HG03045 (cell line): Measurements from ENCODE around the gene ELOVL5.

Source experiments
- ATAC-seq: cut with Tn5 transposase; IDR thresholded peaks from one replicate; pipeline ENCODE4 v1.9.1; 2021; ENCODE audit warnings: mild to moderate bottlenecking, moderate library complexity; ENCODE audit not compliant: unreplicated experiment

The ELOVL5 gene

GRCh38 chr6:53281518-53282215 lies 67.1 kb downstream of the ELOVL5 start:
- ATAC-seq = no peak

GRCh38 chr6:53280207-53280606 lies 68.5 kb downstream of the ELOVL5 start:
- ATAC-seq = no peak

- ATAC-seq = no peak
Observed at GRCh38 chr6:53279293-53279692, 69.5 kb downstream of the ELOVL5 start.

- ATAC-seq = no peak
Observed at GRCh38 chr6:53273370-53273769, 75.4 kb downstream of the ELOVL5 start.

- ATAC-seq = no peak
Observed at GRCh38 chr6:53269827-53270226, 78.9 kb downstream of the ELOVL5 start.

GRCh38 chr6:53268858-53269608 lies 79.7 kb downstream of the ELOVL5 start:
- ATAC-seq = no peak

GRCh38 chr6:53266553-53267090 lies 82.1 kb downstream of the ELOVL5 start:
- ATAC-seq = no peak

GRCh38 chr6:53264915-53265607 lies 83.7 kb downstream of the ELOVL5 start:
- no peak for ATAC-seq

- no peak for ATAC-seq
Observed at GRCh38 chr6:53264337-53264736, 84.4 kb downstream of the ELOVL5 start.

GRCh38 chr6:53263917-53264316 lies 84.8 kb downstream of the ELOVL5 start:
- ATAC-seq = no peak

GRCh38 chr6:53259860-53260580 lies 88.7 kb downstream of the ELOVL5 start:
- ATAC-seq = no peak

GRCh38 chr6:53258774-53259155 lies 90.0 kb downstream of the ELOVL5 start:
- ATAC-seq = no peak

GRCh38 chr6:53258076-53258773 lies 90.5 kb downstream of the ELOVL5 start:
- ATAC-seq = no peak

- ATAC-seq = no peak
Observed at GRCh38 chr6:53257533-53257932, 91.2 kb downstream of the ELOVL5 start.

GRCh38 chr6:53257001-53257400 lies 91.7 kb downstream of the ELOVL5 start:
- no peak for ATAC-seq

GRCh38 chr6:53252177-53252692 lies 96.5 kb downstream of the ELOVL5 start:
- no peak for ATAC-seq

GRCh38 chr6:53251033-53251672 lies 97.6 kb downstream of the ELOVL5 start:
- no peak for ATAC-seq

GRCh38 chr6:53250176-53251032 lies 98.3 kb downstream of the ELOVL5 start:
- no peak for ATAC-seq

GRCh38 chr6:53246924-53247323 lies 101.8 kb downstream of the ELOVL5 start:
- ATAC-seq = no peak
